ENCODE results near the gene CCNA2. TPM values are rescaled to one million over a fixed set of nuclear protein-coding genes. Genes with fewer than 3 reads are reported as not detected.

CCNA2 gene
- total and polyA plus RNA-seq, 8 donors, result 2.0 to 14.2 (median 6.4) TPM; not detected in 1

DNA sequence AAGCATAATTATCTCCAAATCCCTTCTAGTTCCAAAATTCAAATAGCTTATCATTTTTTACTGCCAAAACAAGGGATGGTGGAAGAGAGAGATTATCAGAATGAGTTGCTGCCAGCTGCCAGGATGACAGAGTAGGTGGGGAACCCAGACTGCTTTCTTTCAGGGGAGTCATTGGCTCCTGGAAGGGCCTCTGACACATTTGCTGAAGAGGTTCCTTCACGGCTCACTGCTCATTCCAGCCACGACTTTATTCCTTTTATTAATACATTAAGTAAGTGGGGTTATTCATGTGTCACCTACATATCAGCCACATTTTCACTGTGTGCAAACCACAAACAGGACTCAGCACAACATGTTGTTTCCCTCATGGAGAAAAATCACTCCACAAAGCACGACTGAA lies 46.1 kb downstream of the CCNA2 start:
- no peak for TF ChIP-seq POLR2AphosphoS5 (IDR thresholded peaks at IDR 0.05)
- TF ChIP-seq POLR2A (IDR thresholded peaks at IDR 0.05), result no peak
- TF ChIP-seq, protein P1, sequence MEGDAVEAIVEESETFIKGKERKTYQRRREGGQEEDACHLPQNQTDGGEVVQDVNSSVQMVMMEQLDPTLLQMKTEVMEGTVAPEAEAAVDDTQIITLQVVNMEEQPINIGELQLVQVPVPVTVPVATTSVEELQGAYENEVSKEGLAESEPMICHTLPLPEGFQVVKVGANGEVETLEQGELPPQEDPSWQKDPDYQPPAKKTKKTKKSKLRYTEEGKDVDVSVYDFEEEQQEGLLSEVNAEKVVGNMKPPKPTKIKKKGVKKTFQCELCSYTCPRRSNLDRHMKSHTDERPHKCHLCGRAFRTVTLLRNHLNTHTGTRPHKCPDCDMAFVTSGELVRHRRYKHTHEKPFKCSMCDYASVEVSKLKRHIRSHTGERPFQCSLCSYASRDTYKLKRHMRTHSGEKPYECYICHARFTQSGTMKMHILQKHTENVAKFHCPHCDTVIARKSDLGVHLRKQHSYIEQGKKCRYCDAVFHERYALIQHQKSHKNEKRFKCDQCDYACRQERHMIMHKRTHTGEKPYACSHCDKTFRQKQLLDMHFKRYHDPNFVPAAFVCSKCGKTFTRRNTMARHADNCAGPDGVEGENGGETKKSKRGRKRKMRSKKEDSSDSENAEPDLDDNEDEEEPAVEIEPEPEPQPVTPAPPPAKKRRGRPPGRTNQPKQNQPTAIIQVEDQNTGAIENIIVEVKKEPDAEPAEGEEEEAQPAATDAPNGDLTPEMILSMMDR (IDR thresholded peaks at IDR 0.05), result no peak
- no peak for TF ChIP-seq EP300 (IDR thresholded peaks at IDR 0.05)
- 36 to 61% (median 45%) methylated on average over 3 of the region's 3 CpGs for WGBS, 5 donors
- Histone ChIP-seq H3K9me3 (no peaks in the 10 kb centered on the region), H3K4me1 (no peaks in the 10 kb centered on the region), H3K27ac (no peak overlapping the region), H3K27me3 (peaks cover 0 to 10% (median 0%) of the 10 kb centered on the region in 3 donors), H3K36me3 (no peaks in the 10 kb centered on the region), H3K4me3 (no peak overlapping the region)
- intact Hi-C loops (cut with DNase I; ENCODE audit: low total_unique reads), result no loop called here
- no peak for DNase-seq

DNA sequence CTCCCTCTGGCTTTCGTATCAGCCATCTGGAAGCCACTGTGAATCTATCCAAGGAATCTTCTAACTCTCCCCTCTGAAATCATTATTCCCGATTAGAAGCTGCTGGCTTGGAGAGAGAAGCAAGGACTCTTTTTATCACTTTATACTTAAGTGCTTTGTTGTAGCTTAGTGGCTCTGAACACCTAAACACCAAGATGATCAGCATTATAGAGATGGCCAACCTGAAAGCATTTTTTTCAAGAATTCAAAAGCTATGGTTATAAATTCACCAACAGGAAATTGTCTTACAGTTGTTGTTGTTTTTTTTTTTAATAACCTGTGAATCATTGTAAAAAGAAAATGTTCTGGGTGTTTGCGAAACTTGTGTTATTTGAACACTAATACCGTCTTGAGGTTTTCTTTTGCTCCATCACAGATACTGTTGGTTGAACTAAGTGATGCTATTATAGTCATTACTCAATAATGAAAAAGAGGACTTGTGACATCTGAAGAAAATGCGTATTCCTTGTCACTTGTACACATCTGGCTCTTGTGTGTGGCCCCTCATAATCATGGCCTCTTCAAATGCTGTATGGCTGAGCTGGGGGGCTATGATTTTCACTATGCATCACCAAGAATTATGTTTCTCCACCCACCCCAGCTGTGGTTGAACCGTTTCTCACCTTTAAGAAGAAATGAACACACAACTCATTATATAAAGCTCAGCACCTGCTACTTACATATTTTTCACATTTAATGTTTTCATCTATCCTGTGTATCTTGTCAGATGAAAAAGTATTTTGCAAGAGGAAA lies 46.9 kb downstream of the CCNA2 start:
- Histone ChIP-seq H3K4me3 (no peak overlapping the region), H3K9me3 (no peaks in the 10 kb centered on the region), H3K27ac (no peak overlapping the region), H3K4me1 (no peaks in the 10 kb centered on the region), H3K36me3 (no peaks in the 10 kb centered on the region), H3K27me3 (peaks cover 0 to 10% (median 0%) of the 10 kb centered on the region in 3 donors)
- no peak for TF ChIP-seq EP300 (IDR thresholded peaks at IDR 0.05)
- TF ChIP-seq POLR2AphosphoS5 (IDR thresholded peaks at IDR 0.05), result no peak
- no peak for TF ChIP-seq POLR2A (IDR thresholded peaks at IDR 0.05)
- TF ChIP-seq, protein P1 (IDR thresholded peaks at IDR 0.05), result no peak
- intact Hi-C loops (cut with DNase I; ENCODE audit: low total_unique reads), result no loop called here
- no peak for DNase-seq
- WGBS, 5 donors, result 76 to 80% (median 79%) methylated on average over 6 of the region's 6 CpGs

DNA sequence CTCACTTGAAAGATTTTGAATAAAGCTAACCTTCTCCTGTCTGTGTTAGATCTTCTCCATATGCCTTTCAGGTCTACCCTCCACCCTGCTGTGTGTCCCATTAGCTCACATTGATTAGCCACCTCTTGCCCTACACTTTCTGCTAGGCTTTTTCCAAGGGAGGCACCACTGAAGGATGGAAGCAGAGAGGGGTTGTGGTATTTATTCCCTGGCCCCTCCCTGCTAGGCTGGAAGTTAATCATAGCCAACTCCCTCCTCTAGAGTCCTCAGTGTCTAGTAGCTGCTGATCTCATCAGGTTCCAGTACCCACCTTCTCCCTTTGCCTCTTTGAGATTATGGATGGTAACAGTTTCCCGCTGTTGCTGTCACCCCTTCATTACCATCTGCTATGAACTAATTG lies 49.8 kb downstream of the CCNA2 start:
- H3K27ac ChIP-seq, result no peak overlapping the region
- 81 to 94% (median 89%) methylated on average over 1 of the region's 1 CpG for WGBS, 5 donors
- H3K9me3 ChIP-seq, result no peaks in the 10 kb centered on the region
- intact Hi-C loops (cut with DNase I; ENCODE audit: low total_unique reads), result no loop called here
- no peak overlapping the region for H3K4me3 ChIP-seq
- H3K36me3 ChIP-seq, result no peaks in the 10 kb centered on the region
- peaks cover 0 to 8% (median 0%) of the 10 kb centered on the region in 3 donors for H3K27me3 ChIP-seq
- H3K4me1 ChIP-seq, result no peaks in the 10 kb centered on the region
- TF ChIP-seq, protein P1 (IDR thresholded peaks at IDR 0.05), result no peak
- TF ChIP-seq POLR2A (IDR thresholded peaks at IDR 0.05) (no peak), EP300 (IDR thresholded peaks at IDR 0.05) (no peak), POLR2AphosphoS5 (IDR thresholded peaks at IDR 0.05) (no peak)
- DNase-seq, result no peak

DNA sequence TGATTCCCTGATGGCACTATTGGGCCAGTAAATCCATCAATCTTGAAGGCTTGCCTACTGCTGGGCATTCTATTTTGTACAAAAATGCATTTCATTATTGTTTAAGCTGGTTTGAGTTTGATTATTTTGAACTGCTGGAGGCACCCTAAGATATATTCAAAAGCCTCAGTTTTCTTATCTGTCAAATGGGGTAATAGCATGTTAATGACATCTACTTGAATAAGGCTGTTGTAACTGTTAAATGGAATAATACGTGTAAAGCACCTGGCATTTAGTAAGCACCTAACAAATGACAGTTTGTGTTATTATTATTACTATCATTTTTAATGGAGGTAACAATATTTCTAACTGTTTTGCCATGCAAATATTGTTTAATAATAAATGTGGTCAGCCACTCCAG lies 51.8 kb downstream of the CCNA2 start:
- H3K36me3 ChIP-seq, result no peaks in the 10 kb centered on the region
- H3K9me3 ChIP-seq, result no peaks in the 10 kb centered on the region
- H3K27me3 ChIP-seq, result peaks cover 0 to 13% (median 0%) of the 10 kb centered on the region in 3 donors
- no peak overlapping the region for H3K4me3 ChIP-seq
- DNase-seq, result no peak
- intact Hi-C loops (cut with DNase I; ENCODE audit: low total_unique reads), result no loop called here
- no peak overlapping the region for H3K27ac ChIP-seq
- 91 to 100% (median 94%) methylated on average over 1 of the region's 1 CpG for WGBS, 5 donors
- no peaks in the 10 kb centered on the region for H3K4me1 ChIP-seq
- TF ChIP-seq POLR2AphosphoS5 (IDR thresholded peaks at IDR 0.05), result no peak
- TF ChIP-seq POLR2A (IDR thresholded peaks at IDR 0.05), result no peak
- no peak for TF ChIP-seq EP300 (IDR thresholded peaks at IDR 0.05)
- TF ChIP-seq, protein P1 (IDR thresholded peaks at IDR 0.05), result no peak
